ENCODE results near the gene ANXA4. TPM values are rescaled to one million over a fixed set of nuclear protein-coding genes. Genes with fewer than 3 reads are reported as not detected.
A peak's percentile ranks its signal among the peaks of the same experiment; 100 is the strongest.
"Not testable (repeated sequence)": the region's sequence is repeated elsewhere in the genome, so short reads cannot be mapped to it uniquely, and the experiment has no call there.

Gene ANXA4
- total RNA-seq, 1 experiment from 2014 or later, result 330 TPM

- DNase-seq (ENCODE audit: low read depth), result peak; percentile 80
- in situ Hi-C loops (cut with HindIII; ENCODE audit: low pct_unique_long_range_greater_than_20kb, low sequenced_read_pairs), result no loop called here
Measured at GRCh38 chr2:69816923-69817542, 75.1 kb downstream of the ANXA4 start.

- no peak for DNase-seq (ENCODE audit: low read depth)
- in situ Hi-C loops (cut with HindIII; ENCODE audit: low pct_unique_long_range_greater_than_20kb, low sequenced_read_pairs), result no loop called here
Measured at GRCh38 chr2:69817729-69818501, 76.0 kb downstream of the ANXA4 start.

- DNase-seq (ENCODE audit: low read depth), result no peak
- in situ Hi-C loops (cut with HindIII; ENCODE audit: low pct_unique_long_range_greater_than_20kb, low sequenced_read_pairs), result no loop called here
Measured at GRCh38 chr2:69827796-69828540, 86.0 kb downstream of the ANXA4 start.

GRCh38 chr2:69828938-69829255 lies 87.0 kb downstream of the ANXA4 start:
- no peak for DNase-seq (ENCODE audit: low read depth)

GRCh38 chr2:69829256-69830044 lies 87.5 kb downstream of the ANXA4 start, which contains the start of gene GMCL1:
Gene GMCL1, plus strand, starts transcription at chr2:69829660. Its CDS starts 233 bp downstream, at chr2:69829893.
- in situ Hi-C loops (cut with HindIII; ENCODE audit: low pct_unique_long_range_greater_than_20kb, low sequenced_read_pairs), result no loop called here
- peak; percentile 98 for DNase-seq (ENCODE audit: low read depth)

More at GRCh38 chr2:69828938-69829255, 87.0 kb downstream of the ANXA4 start:
- in situ Hi-C loops (cut with HindIII; ENCODE audit: low pct_unique_long_range_greater_than_20kb, low sequenced_read_pairs), result no loop called here

GRCh38 chr2:69830045-69830905 lies 88.3 kb downstream of the ANXA4 start:
- peak; percentile 48 for DNase-seq (ENCODE audit: low read depth)
- in situ Hi-C loops (cut with HindIII; ENCODE audit: low pct_unique_long_range_greater_than_20kb, low sequenced_read_pairs), result no loop called here

- DNase-seq (ENCODE audit: low read depth); in situ Hi-C loops (cut with HindIII; ENCODE audit: low pct_unique_long_range_greater_than_20kb, low sequenced_read_pairs): not testable (repeated sequence)
Measured at GRCh38 chr2:69830906-69831241, 88.9 kb downstream of the ANXA4 start.

GRCh38 chr2:69831354-69831905 lies 89.5 kb downstream of the ANXA4 start:
- DNase-seq (ENCODE audit: low read depth), result no peak

GRCh38 chr2:69833752-69834151 lies 91.8 kb downstream of the ANXA4 start:
- in situ Hi-C loops (cut with HindIII; ENCODE audit: low pct_unique_long_range_greater_than_20kb, low sequenced_read_pairs), result no loop called here
- DNase-seq (ENCODE audit: low read depth), result no peak

More at GRCh38 chr2:69831354-69831905, 89.5 kb downstream of the ANXA4 start:
- in situ Hi-C loops (cut with HindIII; ENCODE audit: low pct_unique_long_range_greater_than_20kb, low sequenced_read_pairs), result no loop called here

GRCh38 chr2:69835666-69836065 lies 93.7 kb downstream of the ANXA4 start:
- DNase-seq (ENCODE audit: low read depth), result no peak
- in situ Hi-C loops (cut with HindIII; ENCODE audit: low pct_unique_long_range_greater_than_20kb, low sequenced_read_pairs), result no loop called here

GRCh38 chr2:69836316-69836715 lies 94.4 kb downstream of the ANXA4 start:
- in situ Hi-C loops (cut with HindIII; ENCODE audit: low pct_unique_long_range_greater_than_20kb, low sequenced_read_pairs), result no loop called here
- no peak for DNase-seq (ENCODE audit: low read depth)

- DNase-seq (ENCODE audit: low read depth), result no peak
- in situ Hi-C loops (cut with HindIII; ENCODE audit: low pct_unique_long_range_greater_than_20kb, low sequenced_read_pairs), result no loop called here
Measured at GRCh38 chr2:69837533-69837932, 95.6 kb downstream of the ANXA4 start.

GRCh38 chr2:69843993-69844392 lies 102.1 kb downstream of the ANXA4 start:
- in situ Hi-C loops (cut with HindIII; ENCODE audit: low pct_unique_long_range_greater_than_20kb, low sequenced_read_pairs), result no loop called here
- DNase-seq (ENCODE audit: low read depth), result no peak

GRCh38 chr2:69844560-69844959 lies 102.6 kb downstream of the ANXA4 start:
- in situ Hi-C loops (cut with HindIII; ENCODE audit: low pct_unique_long_range_greater_than_20kb, low sequenced_read_pairs), result no loop called here
- DNase-seq (ENCODE audit: low read depth), result no peak

- in situ Hi-C loops (cut with HindIII; ENCODE audit: low pct_unique_long_range_greater_than_20kb, low sequenced_read_pairs), result no loop called here
- DNase-seq (ENCODE audit: low read depth), result no peak
Measured at GRCh38 chr2:69846182-69847067, 104.5 kb downstream of the ANXA4 start.

- in situ Hi-C loops (cut with HindIII; ENCODE audit: low pct_unique_long_range_greater_than_20kb, low sequenced_read_pairs), result no loop called here
- no peak for DNase-seq (ENCODE audit: low read depth)
Measured at GRCh38 chr2:69847068-69847828, 105.3 kb downstream of the ANXA4 start.
